H9 (cell line): ENCODE results near the gene HYDIN. TPM values are rescaled to one million over a fixed set of nuclear protein-coding genes. Genes with fewer than 3 reads are reported as not detected.
A peak's percentile ranks its signal among the peaks of the same experiment; 100 is the strongest.

Experiments used
- DNase-seq: peaks from one replicate; pipeline ENCODE4 v3.0.0-alpha.2; 2017
- H2AFZ ChIP-seq: one replicate; pipeline ENCODE4 v1.6.1; 2013; ENCODE audit warnings: mild to moderate bottlenecking, low read length, control low read depth, moderate library complexity
- H2AK5ac ChIP-seq: 2 replicates; pipeline ENCODE4 v1.6.1; 2013; ENCODE audit warnings: low read length, control low read depth, mixed read lengths; ENCODE audit not compliant: insufficient read length
- H2BK120ac ChIP-seq: one replicate; pipeline ENCODE4 v1.6.1; 2013; ENCODE audit warnings: low read depth, mild to moderate bottlenecking, low read length, control low read depth, inconsistent platforms; ENCODE audit not compliant: poor library complexity, severe bottlenecking
- H2BK12ac ChIP-seq: 2 replicates; pipeline ENCODE4 v1.6.1; 2013; ENCODE audit warnings: low read length, control low read depth, mixed read lengths, low read depth; ENCODE audit not compliant: insufficient read length
- H2BK15ac ChIP-seq: 2 replicates; pipeline ENCODE4 v1.6.1; 2013; ENCODE audit warnings: low read depth, low read length, control low read depth
- H2BK20ac ChIP-seq: one replicate; pipeline ENCODE4 v1.6.1; 2013; ENCODE audit warnings: low read depth, mild to moderate bottlenecking, low read length, control low read depth, inconsistent platforms; ENCODE audit not compliant: poor library complexity, severe bottlenecking
- H2BK5ac ChIP-seq: 2 replicates; pipeline ENCODE4 v1.6.1; 2013; ENCODE audit warnings: low read length, control low read depth, mixed read lengths; ENCODE audit not compliant: insufficient read length
- H3K14ac ChIP-seq: 2 replicates; pipeline ENCODE4 v1.6.1; 2013; ENCODE audit warnings: low read length, control low read depth; ENCODE audit not compliant: insufficient read depth
- H3K18ac ChIP-seq: 2 replicates; pipeline ENCODE4 v1.6.1; 2013; ENCODE audit warnings: low read depth, mild to moderate bottlenecking, mixed read lengths, low read length, control low read depth; ENCODE audit not compliant: insufficient read length
- H3K23ac ChIP-seq: 2 replicates; pipeline ENCODE4 v1.6.1; 2013; ENCODE audit warnings: low read length, control low read depth, mixed read lengths, low read depth; ENCODE audit not compliant: insufficient read length
- H3K23me2 ChIP-seq: 2 replicates; pipeline ENCODE4 v1.6.1; 2013; ENCODE audit warnings: low read depth, mild to moderate bottlenecking, mixed read lengths, low read length, control low read depth; ENCODE audit not compliant: insufficient read length, poor library complexity, severe bottlenecking
- H3K27ac ChIP-seq: 2 replicates; pipeline ENCODE4 v1.5.1; 2013; ENCODE audit warnings: low read length, control low read depth, mixed read lengths, low read depth; ENCODE audit not compliant: insufficient read length
- H3K27me3 ChIP-seq: 2 replicates; pipeline ENCODE4 v1.6.1; 2013; ENCODE audit warnings: low read length, control low read depth, inconsistent platforms; ENCODE audit not compliant: insufficient read depth
- H3K4ac ChIP-seq: 2 replicates; pipeline ENCODE4 v1.6.1; 2013; ENCODE audit warnings: low read depth, mild to moderate bottlenecking, control low read depth, inconsistent platforms, low read length, moderate library complexity
- H3K4me1 ChIP-seq: 2 replicates; pipeline ENCODE4 v1.6.1; 2013; ENCODE audit warnings: low read length, control low read depth, inconsistent platforms; ENCODE audit not compliant: insufficient read depth
- H3K4me2 ChIP-seq: 2 replicates; pipeline ENCODE4 v1.6.1; 2013; ENCODE audit warnings: low read length, control low read depth, mixed read lengths; ENCODE audit not compliant: insufficient read length, insufficient read depth
- H3K56ac ChIP-seq: 2 replicates; pipeline ENCODE4 v1.6.1; 2013; ENCODE audit warnings: low read depth, mild to moderate bottlenecking, mixed read lengths, low read length, control low read depth; ENCODE audit not compliant: insufficient read length
- H3K79me1 ChIP-seq: 2 replicates; pipeline ENCODE4 v1.6.1; 2013; ENCODE audit warnings: low read depth, mild to moderate bottlenecking, moderate library complexity, low read length, control low read depth, inconsistent platforms; ENCODE audit not compliant: insufficient read depth, poor library complexity, severe bottlenecking
- H3K79me2 ChIP-seq: 2 replicates; pipeline ENCODE4 v1.6.1; 2013; ENCODE audit warnings: low read length, control low read depth, inconsistent platforms; ENCODE audit not compliant: insufficient read depth
- H3K9ac ChIP-seq: 2 replicates; pipeline ENCODE4 v1.6.1; 2013; ENCODE audit warnings: low read length, control low read depth, mixed read lengths; ENCODE audit not compliant: insufficient read length; ENCODE audit errors: extremely low read depth
- H3K9me3 ChIP-seq: one replicate; pipeline ENCODE4 v1.6.1; 2013; ENCODE audit warnings: low read depth, low read length, inconsistent platforms; ENCODE audit not compliant: control insufficient read depth
- H3T11ph ChIP-seq: one replicate; pipeline ENCODE4 v1.6.1; 2013; ENCODE audit warnings: mild to moderate bottlenecking, low read length, control low read depth, inconsistent platforms
- H4K20me1 ChIP-seq: one replicate; pipeline ENCODE4 v1.6.1; 2013; ENCODE audit not compliant: control insufficient read depth, insufficient read length, insufficient read depth
- H4K5ac ChIP-seq: 2 replicates; pipeline ENCODE4 v1.6.1; 2013; ENCODE audit warnings: low read depth, mild to moderate bottlenecking, mixed read lengths, low read length, control low read depth; ENCODE audit not compliant: insufficient read length
- H4K8ac ChIP-seq: replicated peaks from 2 replicates; pipeline ENCODE4 v1.6.1; 2013; ENCODE audit warnings: low read length, control low read depth, mixed read lengths, low read depth; ENCODE audit not compliant: insufficient read length
- H4K91ac ChIP-seq: 2 replicates; pipeline ENCODE4 v1.6.1; 2013; ENCODE audit warnings: low read depth, mild to moderate bottlenecking, moderate library complexity, mixed read lengths, low read length, control low read depth; ENCODE audit not compliant: insufficient read length
- H3K27ac Mint-ChIP-seq, 3 experiments: 2 replicates in 2 of 3; 3 replicates in 1 of 3; pipeline ENCODE4 v1.8.0; 2020 to 2021; ENCODE audit warnings: mixed read lengths in 3 of 3, mild to moderate bottlenecking in 1 of 3, moderate library complexity in 1 of 3
- H3K27me3 Mint-ChIP-seq: 2 replicates; pipeline ENCODE4 v1.8.0; 2021; ENCODE audit warnings: low read depth, mild to moderate bottlenecking, moderate library complexity, mixed read lengths
- H3K36me3 Mint-ChIP-seq, 3 experiments: 2 replicates in 2 of 3; 3 replicates in 1 of 3; pipeline ENCODE4 v1.8.0; 2020 to 2021; ENCODE audit warnings: low read depth in 3 of 3, mixed read lengths in 3 of 3; ENCODE audit not compliant: insufficient read depth in 1 of 3
- H3K4me1 Mint-ChIP-seq, 2 experiments: 2 replicates each; pipeline ENCODE4 v1.8.0; 2020; ENCODE audit warnings: mixed read lengths in 2 of 2
- H3K4me3 Mint-ChIP-seq, 2 experiments: 2 replicates in 1 of 2; 3 replicates in 1 of 2; pipeline ENCODE4 v1.8.0; 2020 to 2021; ENCODE audit warnings: mild to moderate bottlenecking in 2 of 2, mixed read lengths in 2 of 2, moderate library complexity in 1 of 2
- H3K9me3 Mint-ChIP-seq, 2 experiments: 2 replicates in 1 of 2; 3 replicates in 1 of 2; pipeline ENCODE4 v1.8.0; 2020; ENCODE audit warnings: mild to moderate bottlenecking in 2 of 2, mixed read lengths in 2 of 2, moderate library complexity in 1 of 2
- CTCF ChIP-seq: fragments of 200-600 bp; sonication (generic); conservative IDR thresholded peaks from 3 replicates; pipeline ENCODE4 v1.8.0; 2021; ENCODE audit warnings: antibody characterized with exemption, mild to moderate bottlenecking
- WGBS: extraction: QIAGEN DNeasy Blood & Tissue Kit; methylation state at CpG from one replicate; pipeline ENCODE4 v1.1.7; 2013; ENCODE audit warnings: missing lambda C conversion rate, low lambda C conversion rate, mixed read lengths; ENCODE audit not compliant: insufficient read length; ENCODE audit errors: extremely low coverage; 5-methylcytosine and 5-hydroxymethylcytosine counted together
- total RNA-seq: library from RNA; stranded (reverse); gene quantifications from 2 replicates; pipeline ENCODE4 v1.2.1, GENCODE V29; 2021

HYDIN gene
- total RNA-seq, 1 experiment from 2014 or later, result 1.7 TPM

- no peak overlapping the region; the same call in 1 of the 2 replicates for H3K14ac ChIP-seq
Observed at GRCh38 chr16:70769761-70770160, 460.8 kb downstream of the HYDIN start.

More at GRCh38 chr16:70769761-70770160, 460.8 kb downstream of the HYDIN start:
- H3K18ac ChIP-seq, result no peak overlapping the region
- no peak overlapping the region for H3K4me2 ChIP-seq
- no peak overlapping the region for H2BK12ac ChIP-seq
- no peak overlapping the region for H3K9ac ChIP-seq
- no CpG with 5 or more reads among the region's 8 CpGs for WGBS
- no peak overlapping the region for H3K56ac ChIP-seq
- no peak overlapping the region for H2BK20ac ChIP-seq
- H3K9me3 ChIP-seq, result no peaks in the 10 kb centered on the region
- H2BK120ac ChIP-seq, result no peak overlapping the region
- DNase-seq, result no peak
- no peaks in the 10 kb centered on the region for H3K27me3 ChIP-seq
- H3K79me1 ChIP-seq, result no peaks in the 10 kb centered on the region
- no peak overlapping the region for H4K5ac ChIP-seq
- H2AK5ac ChIP-seq, result no peak overlapping the region
- no peaks in the 10 kb centered on the region for H4K20me1 ChIP-seq
- H3K23me2 ChIP-seq, result no peaks in the 10 kb centered on the region
- no peak overlapping the region for H3K23ac ChIP-seq
- Mint-ChIP-seq H3K9me3 (no peaks in the 10 kb centered on the region), H3K4me1 (no peaks in the 10 kb centered on the region), H3K4me3 (no peak overlapping the region), H3K27me3 (no peaks in the 10 kb centered on the region), H3K36me3 (peaks cover 6 to 37% (median 18%) of the 10 kb centered on the region in 3 experiments; a peak in 6 of 7 replicates), H3K27ac (peak overlapping the region in 2 of 3 experiments; percentile 2 to 64; a peak in 3 of 7 replicates)
- no peak overlapping the region for H3K27ac ChIP-seq
- H4K91ac ChIP-seq, result no peak overlapping the region
- H2AFZ ChIP-seq, result no peak overlapping the region
- no peak overlapping the region for H3K4ac ChIP-seq
- no peak overlapping the region for H4K8ac ChIP-seq
- no peak for TF ChIP-seq CTCF
- no peaks in the 10 kb centered on the region for H3K4me1 ChIP-seq
- no peak overlapping the region for H3T11ph ChIP-seq
- no peak overlapping the region for H2BK5ac ChIP-seq
- no peaks in the 10 kb centered on the region for H3K79me2 ChIP-seq
- no peak overlapping the region for H2BK15ac ChIP-seq
